Common myeloid progenitor, CD34-positive (primary cell): ENCODE measurements around the gene TNFAIP8L1.

Experiments used
- CTCF ChIA-PET: fragments of 350-600 bp; sonication (Branson Sonifier 250); formaldehyde crosslinking; loops from one replicate; lab custom pipeline; 2021; ENCODE audit warnings: antibody characterized with exemption; lab: Charles Lee
- POLR2A ChIA-PET: fragments of 350-600 bp; sonication (Branson Sonifier 250); formaldehyde crosslinking; loops from one replicate; lab custom pipeline; 2021; ENCODE audit warnings: antibody characterized with exemption; lab: Charles Lee
- DNase-seq, 3 donors: peaks; one replicate each; pipeline versions ENCODE4 v3.0.0 to v3.0.0-alpha.2; 2013
- H3K27ac ChIP-seq, 2 experiments: 1 replicate in 1 of 2; 2 replicates in 1 of 2; pipeline ENCODE4 v1.7.0; 2013; ENCODE audit warnings: inconsistent platforms in 2 of 2, low read length in 2 of 2, mild to moderate bottlenecking in 2 of 2, low read depth in 1 of 2, moderate library complexity in 1 of 2; ENCODE audit not compliant: severe bottlenecking in 2 of 2, insufficient read depth in 1 of 2, poor library complexity in 1 of 2
- H3K27me3 ChIP-seq, 5 experiments: replicated peaks in 2 of 5; 1 replicate in 3 of 5; 2 replicates in 2 of 5; pipeline versions ENCODE4 v1.6.1 to v1.7.0; 2013; ENCODE audit warnings: low read length in 4 of 5, mild to moderate bottlenecking in 2 of 5, moderate library complexity in 2 of 5, inconsistent platforms in 1 of 5; ENCODE audit not compliant: insufficient read depth in 5 of 5, control insufficient read depth in 4 of 5
- H3K36me3 ChIP-seq, 4 experiments: 1 replicate in 2 of 4; 2 replicates in 2 of 4; pipeline versions ENCODE4 v1.6.1 to v1.7.0; 2013; ENCODE audit warnings: low read length in 3 of 4, control low read depth in 1 of 4, mild to moderate bottlenecking in 1 of 4; ENCODE audit not compliant: control insufficient read depth in 4 of 4, insufficient read depth in 4 of 4
- H3K4me1 ChIP-seq, 4 experiments: 1 replicate in 3 of 4; 2 replicates in 1 of 4; pipeline versions ENCODE4 v1.6.1 to v1.7.1; 2013; ENCODE audit warnings: low read length in 3 of 4, mild to moderate bottlenecking in 3 of 4, control low read depth in 1 of 4, inconsistent platforms in 1 of 4, moderate library complexity in 1 of 4; ENCODE audit not compliant: control insufficient read depth in 4 of 4, insufficient read depth in 4 of 4; ENCODE audit errors: control extremely low read depth in 1 of 4
- H3K4me3 ChIP-seq, 7 experiments: 1 replicate in 4 of 7; 2 replicates in 3 of 7; pipeline versions ENCODE4 v1.5.1 to v1.7.0; 2013; ENCODE audit warnings: mild to moderate bottlenecking in 7 of 7, low read length in 6 of 7, moderate library complexity in 6 of 7, inconsistent platforms in 2 of 7, low read depth in 2 of 7, control low read depth in 1 of 7; ENCODE audit not compliant: insufficient read depth in 4 of 7, control insufficient read depth in 1 of 7; ENCODE audit errors: extremely low read depth in 1 of 7
- H3K9me3 ChIP-seq, 5 experiments: 1 replicate in 4 of 5; 2 replicates in 1 of 5; pipeline versions ENCODE4 v1.6.1 to v1.7.1; 2013; ENCODE audit warnings: low read length in 4 of 5, mild to moderate bottlenecking in 2 of 5, inconsistent platforms in 1 of 5, low read depth in 1 of 5, moderate library complexity in 1 of 5; ENCODE audit not compliant: control insufficient read depth in 4 of 5, insufficient read depth in 2 of 5; ENCODE audit errors: control extremely low read depth in 1 of 5
- WGBS: methylation state at CpG from one replicate; pipeline ENCODE4 v1.1.5; 2013; ENCODE audit not compliant: insufficient coverage; 5-methylcytosine and 5-hydroxymethylcytosine counted together

TNFAIP8L1 gene

GRCh38 chr19:4606921-4607678, 32.2 kb upstream of the TNFAIP8L1 start:
- Histone ChIP-seq H3K4me1 (peaks cover 0 to 16% (median 15%) of the 10 kb centered on the region in 4 experiments), H3K4me3 (peak overlapping the region in 3 of 7 experiments; percentile 13 to 40 (median 21)), H3K9me3 (no peaks in the 10 kb centered on the region), H3K36me3 (no peaks in the 10 kb centered on the region), H3K27ac (no peak overlapping the region), H3K27me3 (peaks cover 0 to 12% (median 0%) of the 10 kb centered on the region in 5 experiments)
- 9% methylated on average over 33 of the region's 35 CpGs for WGBS
- CTCF ChIA-PET, result interaction anchor here (0.6 to 1.6 kb wide), 8 partner anchors 12 to 79 kb away, joined by 3 to 6 read pairs (median 3); no protein-coding TSS in a partner anchor
- POLR2A ChIA-PET, result interaction anchor here (0.9 kb wide), 1 partner anchor 9 kb away, joined by 4 read pairs; no protein-coding TSS in a partner anchor
- DNase-seq, result peak; percentile 26 to 73 (median 60)

GRCh38 chr19:4609878-4610511, 29.3 kb upstream of the TNFAIP8L1 start:
- ChIA-PET CTCF (no interaction called here), POLR2A (no interaction called here)
- Histone ChIP-seq H3K4me1 (peaks cover 0 to 16% (median 15%) of the 10 kb centered on the region in 4 experiments), H3K9me3 (no peaks in the 10 kb centered on the region), H3K27ac (no peak overlapping the region), H3K27me3 (peaks cover 0 to 6% (median 0%) of the 10 kb centered on the region in 5 experiments), H3K36me3 (no peaks in the 10 kb centered on the region), H3K4me3 (peak overlapping the region in 3 of 7 experiments; percentile 19 to 45 (median 32))
- peak; percentile 51 to 83 (median 81) for DNase-seq
- WGBS, result 4% methylated on average over 11 of the region's 15 CpGs

- H3K4me1 ChIP-seq, result peaks cover 0 to 12% (median 9%) of the 10 kb centered on the region in 4 experiments
- H3K4me3 ChIP-seq, result no peak overlapping the region
- H3K27me3 ChIP-seq, result no peaks in the 10 kb centered on the region
- no peaks in the 10 kb centered on the region for H3K36me3 ChIP-seq
- POLR2A ChIA-PET, result no interaction called here
- no peaks in the 10 kb centered on the region for H3K9me3 ChIP-seq
- WGBS, result 100% methylated on average over 3 of the region's 8 CpGs
- CTCF ChIA-PET, result interaction anchor here (1.0 kb wide), 1 partner anchor 20 kb away, joined by 3 read pairs; no protein-coding TSS in a partner anchor
- DNase-seq, result no peak
- H3K27ac ChIP-seq, result no peak overlapping the region
Observed at GRCh38 chr19:4613254-4613751, 26.0 kb upstream of the TNFAIP8L1 start.

GRCh38 chr19:4618019-4618418, 21.3 kb upstream of the TNFAIP8L1 start:
- CTCF ChIA-PET, result interaction anchor here (0.7 kb wide), 1 partner anchor 52 kb away, joined by 3 read pairs; no protein-coding TSS in a partner anchor

GRCh38 chr19:4619668-4620294, 19.5 kb upstream of the TNFAIP8L1 start:
- H3K36me3 ChIP-seq, result no peaks in the 10 kb centered on the region
- H3K27me3 ChIP-seq, result peaks cover 0 to 5% (median 0%) of the 10 kb centered on the region in 5 experiments
- ChIA-PET CTCF (interaction anchor here (1.3 to 1.6 kb wide), 3 partner anchors 7 to 25 kb away, joined by 3 to 4 read pairs (median 4); no protein-coding TSS in a partner anchor), POLR2A (no interaction called here)
- no peak overlapping the region for H3K27ac ChIP-seq
- no peaks in the 10 kb centered on the region for H3K9me3 ChIP-seq
- H3K4me1 ChIP-seq, result no peaks in the 10 kb centered on the region
- no peak for DNase-seq
- WGBS, result 78% methylated on average over 16 of the region's 17 CpGs
- no peak overlapping the region for H3K4me3 ChIP-seq

More at GRCh38 chr19:4618019-4618418, 21.3 kb upstream of the TNFAIP8L1 start:
- WGBS, result 81% methylated on average over 5 of the region's 6 CpGs
- H3K4me3 ChIP-seq, result no peak overlapping the region
- peaks cover 0 to 5% (median 0%) of the 10 kb centered on the region in 5 experiments for H3K27me3 ChIP-seq
- no peaks in the 10 kb centered on the region for H3K36me3 ChIP-seq
- no peaks in the 10 kb centered on the region for H3K9me3 ChIP-seq
- no peak overlapping the region for H3K27ac ChIP-seq
- POLR2A ChIA-PET, result no interaction called here
- no peak for DNase-seq
- no peaks in the 10 kb centered on the region for H3K4me1 ChIP-seq

GRCh38 chr19:4620675-4621074, 18.6 kb upstream of the TNFAIP8L1 start:
- 100% methylated on average over 1 of the region's 2 CpGs for WGBS
- peaks cover 0 to 5% (median 0%) of the 10 kb centered on the region in 5 experiments for H3K27me3 ChIP-seq
- CTCF ChIA-PET, result interaction anchor here (1.3 to 1.6 kb wide), 2 partner anchors 8 to 26 kb away, joined by 4 read pairs; no protein-coding TSS in a partner anchor
- DNase-seq, result no peak
- no peaks in the 10 kb centered on the region for H3K9me3 ChIP-seq
- POLR2A ChIA-PET, result interaction anchor here (0.9 kb wide), 1 partner anchor 10 kb away, joined by 5 read pairs; no protein-coding TSS in a partner anchor
- no peaks in the 10 kb centered on the region for H3K36me3 ChIP-seq
- no peaks in the 10 kb centered on the region for H3K4me1 ChIP-seq
- no peak overlapping the region for H3K4me3 ChIP-seq
- no peak overlapping the region for H3K27ac ChIP-seq
